HG03521 (cell line): ENCODE data around the gene ZNF317.
"Not testable (repeated sequence)": the region's sequence is repeated elsewhere in the genome, so short reads cannot be mapped to it uniquely, and the experiment has no call there.

Experiments used
- ATAC-seq: cut with Tn5 transposase; IDR thresholded peaks from one replicate; pipeline ENCODE4 v1.9.1; 2021; ENCODE audit warnings: mild to moderate bottlenecking, moderate library complexity; ENCODE audit not compliant: unreplicated experiment

Gene ZNF317

GRCh38 chr19:9171393-9171991 is 31.3 kb downstream of the ZNF317 start:
- ATAC-seq: no peak

GRCh38 chr19:9175326-9175725 is 35.1 kb downstream of the ZNF317 start:
- no peak for ATAC-seq

GRCh38 chr19:9178901-9179300 is 38.7 kb downstream of the ZNF317 start, which contains the start of gene OR7D2:
OR7D2 (plus strand) TSS chr19:9178979; CDS start chr19:9185782, 6,803 bp downstream.
- no peak for ATAC-seq

GRCh38 chr19:9183000-9183399 is 42.8 kb downstream of the ZNF317 start:
- ATAC-seq: no peak

GRCh38 chr19:9187191-9187590 is 47.0 kb downstream of the ZNF317 start:
- ATAC-seq: no peak

GRCh38 chr19:9189535-9189934 is 49.3 kb downstream of the ZNF317 start:
- no peak for ATAC-seq

GRCh38 chr19:9198044-9198443 is 57.8 kb downstream of the ZNF317 start:
- not testable (repeated sequence) for ATAC-seq

- ATAC-seq: no peak
Measured at GRCh38 chr19:9205501-9206113, 65.4 kb downstream of the ZNF317 start.
